ENCODE data around the gene PARD3. TPM values are rescaled to one million over a fixed set of nuclear protein-coding genes. Genes with fewer than 3 reads are reported as not detected.

PARD3 gene
- total RNA-seq, 4 donors from 2014 or later, result 98.9 to 122 (median 105) TPM

- intact Hi-C loops (cut with DNase I), result loop anchor here (5.0 kb wide), 1 partner anchor 87 kb away; no protein-coding TSS in a partner anchor
- Histone ChIP-seq H3K9me3 (no peaks in the 10 kb centered on the region), H3K4me3 (peak overlapping the region; percentile 82 to 96 (median 93)), H3K4me1 (peaks cover 27 to 65% (median 55%) of the 10 kb centered on the region in 4 donors), H3K27ac (replicated peaks in 1 of 4) (peak overlapping the region; percentile 88 to 94 (median 93)), H3K36me3 (no peaks in the 10 kb centered on the region), H3K27me3 (no peaks in the 10 kb centered on the region)
- DNase-seq (ENCODE audit: extremely low spot score), result no peak
- TF ChIP-seq POLR2AphosphoS5 (IDR thresholded peaks at IDR 0.05), result no peak
- TF ChIP-seq, protein P1, sequence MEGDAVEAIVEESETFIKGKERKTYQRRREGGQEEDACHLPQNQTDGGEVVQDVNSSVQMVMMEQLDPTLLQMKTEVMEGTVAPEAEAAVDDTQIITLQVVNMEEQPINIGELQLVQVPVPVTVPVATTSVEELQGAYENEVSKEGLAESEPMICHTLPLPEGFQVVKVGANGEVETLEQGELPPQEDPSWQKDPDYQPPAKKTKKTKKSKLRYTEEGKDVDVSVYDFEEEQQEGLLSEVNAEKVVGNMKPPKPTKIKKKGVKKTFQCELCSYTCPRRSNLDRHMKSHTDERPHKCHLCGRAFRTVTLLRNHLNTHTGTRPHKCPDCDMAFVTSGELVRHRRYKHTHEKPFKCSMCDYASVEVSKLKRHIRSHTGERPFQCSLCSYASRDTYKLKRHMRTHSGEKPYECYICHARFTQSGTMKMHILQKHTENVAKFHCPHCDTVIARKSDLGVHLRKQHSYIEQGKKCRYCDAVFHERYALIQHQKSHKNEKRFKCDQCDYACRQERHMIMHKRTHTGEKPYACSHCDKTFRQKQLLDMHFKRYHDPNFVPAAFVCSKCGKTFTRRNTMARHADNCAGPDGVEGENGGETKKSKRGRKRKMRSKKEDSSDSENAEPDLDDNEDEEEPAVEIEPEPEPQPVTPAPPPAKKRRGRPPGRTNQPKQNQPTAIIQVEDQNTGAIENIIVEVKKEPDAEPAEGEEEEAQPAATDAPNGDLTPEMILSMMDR (IDR thresholded peaks at IDR 0.05), result peak in 1 of 3 experiments; percentile 13
- WGBS, result 0% methylated on average over 12 of the region's 77 CpGs
These were observed 728 bp downstream of the PARD3 start for GRCh38 chr10:34814223-34814912.

- no peaks in the 10 kb centered on the region for H3K27me3 ChIP-seq
- no peaks in the 10 kb centered on the region for H3K9me3 ChIP-seq
- TF ChIP-seq EP300 (IDR thresholded peaks at IDR 0.05) (no peak), POLR2AphosphoS5 (IDR thresholded peaks at IDR 0.05) (peak in 1 of 2 donors; percentile 47)
- no peak for DNase-seq (ENCODE audit: extremely low spot score)
- intact Hi-C loops (cut with DNase I), result loop anchor here (5.0 kb wide), 1 partner anchor 86 kb away; no protein-coding TSS in a partner anchor
- peak overlapping the region; percentile 82 to 96 (median 93) for H3K4me3 ChIP-seq
- WGBS, result 15% methylated on average over 15 of the region's 19 CpGs
- no peaks in the 10 kb centered on the region for H3K36me3 ChIP-seq
- peak overlapping the region; percentile 88 to 94 (median 93) for H3K27ac ChIP-seq (replicated peaks in 1 of 4)
- H3K4me1 ChIP-seq, result peaks cover 34 to 71% (median 62%) of the 10 kb centered on the region in 4 donors
These were observed 1.4 kb downstream of the PARD3 start for GRCh38 chr10:34813626-34814222.

GRCh38 chr10:34812771-34813170 lies 2.3 kb downstream of the PARD3 start:
- H3K4me3 ChIP-seq, result peak overlapping the region; percentile 82 to 96 (median 93)
- H3K4me1 ChIP-seq, result peaks cover 38 to 80% (median 71%) of the 10 kb centered on the region in 4 donors
- H3K27ac ChIP-seq (replicated peaks in 1 of 4), result peak overlapping the region; percentile 88 to 94 (median 93)
- no peaks in the 10 kb centered on the region for H3K27me3 ChIP-seq
- no peaks in the 10 kb centered on the region for H3K9me3 ChIP-seq
- intact Hi-C loops (cut with DNase I), result loop anchor here (5.0 kb wide), 1 partner anchor 85 kb away; no protein-coding TSS in a partner anchor
- no peak for DNase-seq (ENCODE audit: extremely low spot score)
- 83% methylated on average over 5 of the region's 5 CpGs for WGBS
- TF ChIP-seq EP300 (IDR thresholded peaks at IDR 0.05), result no peak
- no peak for TF ChIP-seq POLR2AphosphoS5 (IDR thresholded peaks at IDR 0.05)
- TF ChIP-seq, protein P1 (IDR thresholded peaks at IDR 0.05), result no peak
- H3K36me3 ChIP-seq, result no peaks in the 10 kb centered on the region

- TF ChIP-seq POLR2AphosphoS5 (IDR thresholded peaks at IDR 0.05) (no peak), POLR2A (IDR thresholded peaks at IDR 0.05; ENCODE audit: low read depth) (no peak), EP300 (IDR thresholded peaks at IDR 0.05) (no peak)
- TF ChIP-seq, protein P1 (IDR thresholded peaks at IDR 0.05), result no peak
- Histone ChIP-seq H3K4me3 (peak overlapping the region in 1 of 4 donors; percentile 82), H3K4me1 (peaks cover 38 to 79% (median 71%) of the 10 kb centered on the region in 4 donors), H3K36me3 (no peaks in the 10 kb centered on the region), H3K27me3 (no peaks in the 10 kb centered on the region), H3K27ac (replicated peaks in 1 of 4) (peak overlapping the region; percentile 14 to 94 (median 90)), H3K9me3 (no peaks in the 10 kb centered on the region)
- no peak for DNase-seq (ENCODE audit: extremely low spot score)
- intact Hi-C loops (cut with DNase I), result loop anchor here (5.0 kb wide), 1 partner anchor 85 kb away; no protein-coding TSS in a partner anchor
- WGBS, result 50% methylated on average over 1 of the region's 1 CpG
These were observed 3.1 kb downstream of the PARD3 start for GRCh38 chr10:34811968-34812514.
